NCI-H1436 treated with DMSO at 0.1 percent for 48 hours (cell line): ENCODE measurements around the gene XRCC5.
A peak's percentile ranks its signal among the peaks of the same experiment; 100 is the strongest.
"Not testable (repeated sequence)": the region's sequence is repeated elsewhere in the genome, so short reads cannot be mapped to it uniquely, and the experiment has no call there.

Experiments used
- DNase-seq: peaks from one replicate; lab custom pipeline; 2025; lab: John Stamatoyannopoulos, UW

XRCC5 gene

DNA sequence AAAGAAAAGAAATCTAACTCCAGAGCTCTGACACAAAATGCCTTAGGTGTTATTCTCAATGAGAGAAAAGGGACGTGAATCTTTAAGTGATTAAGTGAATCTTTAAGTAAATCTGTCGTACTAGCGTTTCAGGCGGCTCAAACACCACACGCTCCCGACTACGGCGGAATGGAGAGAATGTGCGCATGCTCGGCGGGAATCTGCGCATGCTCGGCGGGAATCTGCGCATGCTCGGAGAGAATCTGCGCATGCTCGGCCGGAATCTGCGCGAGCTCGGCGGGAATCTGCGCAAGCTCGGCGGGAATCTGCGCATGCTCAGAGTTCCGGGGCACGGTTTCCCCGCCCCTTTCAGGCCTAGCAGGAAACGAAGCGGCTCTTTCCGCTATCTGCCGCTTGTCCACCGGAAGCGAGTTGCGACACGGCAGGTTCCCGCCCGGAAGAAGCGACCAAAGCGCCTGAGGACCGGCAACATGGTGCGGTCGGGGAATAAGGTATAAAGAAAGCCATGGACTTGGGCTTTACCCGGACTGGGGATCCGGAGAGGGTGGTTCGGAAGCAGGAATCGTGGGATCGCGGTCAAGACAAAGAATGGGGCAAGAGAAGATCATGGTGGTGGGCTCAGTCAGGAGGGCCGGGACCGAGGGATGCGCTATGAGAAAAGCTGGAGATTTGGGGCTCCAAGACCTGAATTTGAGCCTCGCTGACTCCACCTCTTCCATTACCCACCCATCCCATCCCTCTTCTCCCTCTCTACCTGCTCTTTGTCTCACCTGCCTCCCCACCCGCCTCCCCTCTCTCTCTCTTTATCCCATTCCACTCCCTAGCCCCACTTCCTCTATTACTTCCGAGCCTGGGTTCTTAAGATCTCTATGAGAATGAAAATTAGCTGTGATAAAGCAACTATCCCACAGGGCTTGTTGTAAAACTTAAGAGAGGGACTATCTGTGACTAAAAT lies at the start of gene XRCC5:
XRCC5 (plus strand) TSS at position 382 of the 955 bp plus-strand sequence; CDS start at position 471, 89 bp downstream.
- peak; percentile 87 for DNase-seq

DNA sequence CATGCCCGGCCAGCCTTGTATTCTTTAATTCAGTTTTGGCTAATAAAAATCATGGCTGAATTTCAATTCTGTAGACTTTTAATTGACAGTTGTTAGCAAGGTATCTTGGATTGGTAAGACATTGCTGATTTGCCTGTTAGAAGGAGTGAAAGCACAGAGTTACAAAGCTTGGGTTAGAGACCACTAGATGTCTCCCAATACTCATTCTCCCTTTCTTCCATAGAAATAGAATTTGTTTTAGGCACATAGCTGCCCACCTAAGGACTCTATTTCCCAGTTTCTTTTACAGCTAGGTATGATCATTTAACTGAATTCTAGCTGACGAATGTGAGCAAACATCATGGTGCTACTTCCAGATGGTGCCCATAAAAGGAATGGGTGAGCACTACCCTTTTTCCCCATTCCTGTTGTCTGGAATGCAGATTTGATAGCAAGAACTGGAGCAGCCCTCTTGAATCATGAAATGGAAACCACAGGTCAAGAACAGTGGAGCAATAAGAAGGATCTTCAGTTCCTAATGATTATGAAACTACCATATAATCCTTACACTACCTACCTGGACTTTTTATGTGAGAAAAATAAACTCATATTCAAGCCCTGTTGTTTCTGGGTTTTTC lies 45.0 kb upstream of the XRCC5 start:
- DNase-seq, result no peak

DNA sequence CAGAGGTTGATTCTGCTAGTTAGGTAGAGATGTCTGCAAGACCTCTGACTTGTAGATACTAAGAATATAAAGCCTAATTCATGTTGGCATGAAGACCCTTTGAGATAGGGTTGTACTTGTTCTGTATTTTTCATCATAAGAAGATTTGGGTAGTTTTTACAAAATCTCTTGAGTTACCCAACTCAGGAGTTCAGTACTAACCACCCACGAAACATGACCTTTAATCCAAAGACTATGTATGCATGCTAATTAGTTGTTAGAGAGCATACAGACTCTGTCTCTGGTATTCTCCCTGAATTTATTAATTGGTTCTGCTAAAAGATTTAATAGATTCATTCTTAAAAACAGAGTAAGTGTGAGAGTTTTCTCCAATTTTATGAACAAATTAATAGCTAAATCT lies 44.5 kb upstream of the XRCC5 start:
- no peak for DNase-seq

DNA sequence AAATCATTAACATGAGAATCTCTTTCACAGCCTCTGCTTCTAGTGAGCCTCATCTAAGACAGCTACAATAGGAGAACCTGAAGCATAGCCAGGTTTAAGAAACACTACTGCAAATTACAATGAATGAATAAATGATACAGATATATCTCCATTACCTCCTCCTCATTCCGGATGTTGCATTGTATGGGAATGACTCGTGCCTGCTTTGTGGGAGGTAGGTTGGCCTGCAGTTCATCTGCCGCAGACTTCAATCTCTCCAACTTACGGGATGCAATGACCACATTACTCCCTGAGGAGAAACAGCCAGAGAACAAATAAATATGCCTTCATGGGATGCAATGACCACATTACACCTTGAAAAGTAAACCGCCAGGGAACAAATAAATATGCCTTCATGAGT lies 42.9 kb upstream of the XRCC5 start:
- DNase-seq, result no peak

DNA sequence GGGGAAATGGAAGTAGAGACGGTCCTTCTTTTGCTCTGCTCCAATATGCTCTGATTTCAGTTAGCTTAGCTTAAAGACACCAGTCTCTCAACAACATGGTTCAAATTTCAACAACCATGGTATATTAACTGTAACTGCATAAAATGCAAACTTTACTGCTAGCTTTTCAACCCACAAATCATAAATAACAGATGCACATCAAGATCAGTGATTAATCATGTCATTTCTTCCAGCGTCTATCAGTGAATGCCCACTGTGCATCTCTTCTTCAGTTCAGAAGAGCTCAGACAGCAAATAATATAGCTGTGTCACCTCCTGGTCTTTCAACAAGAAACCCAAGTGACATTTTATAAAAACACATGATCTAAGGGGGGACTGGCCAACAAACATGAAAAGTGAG lies 40.1 kb upstream of the XRCC5 start:
- DNase-seq, result no peak

DNA sequence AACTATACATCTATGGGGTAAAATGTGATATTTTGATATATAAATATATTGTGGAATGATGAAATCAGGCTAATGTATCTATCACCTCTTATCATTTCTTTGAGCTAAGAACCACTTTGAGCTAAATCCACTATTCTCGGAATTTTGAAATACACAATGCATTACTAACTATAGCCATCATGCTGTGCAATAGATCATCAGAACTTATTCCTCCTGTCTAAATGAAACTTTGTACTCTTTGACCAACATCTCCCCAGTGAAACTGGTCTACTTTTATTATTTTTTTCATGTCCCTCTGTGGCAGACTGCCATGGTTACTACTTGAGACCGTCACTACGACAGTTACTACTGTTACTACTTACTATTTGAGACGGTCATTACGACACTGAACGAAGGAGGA lies 39.0 kb upstream of the XRCC5 start:
- no peak for DNase-seq

DNA sequence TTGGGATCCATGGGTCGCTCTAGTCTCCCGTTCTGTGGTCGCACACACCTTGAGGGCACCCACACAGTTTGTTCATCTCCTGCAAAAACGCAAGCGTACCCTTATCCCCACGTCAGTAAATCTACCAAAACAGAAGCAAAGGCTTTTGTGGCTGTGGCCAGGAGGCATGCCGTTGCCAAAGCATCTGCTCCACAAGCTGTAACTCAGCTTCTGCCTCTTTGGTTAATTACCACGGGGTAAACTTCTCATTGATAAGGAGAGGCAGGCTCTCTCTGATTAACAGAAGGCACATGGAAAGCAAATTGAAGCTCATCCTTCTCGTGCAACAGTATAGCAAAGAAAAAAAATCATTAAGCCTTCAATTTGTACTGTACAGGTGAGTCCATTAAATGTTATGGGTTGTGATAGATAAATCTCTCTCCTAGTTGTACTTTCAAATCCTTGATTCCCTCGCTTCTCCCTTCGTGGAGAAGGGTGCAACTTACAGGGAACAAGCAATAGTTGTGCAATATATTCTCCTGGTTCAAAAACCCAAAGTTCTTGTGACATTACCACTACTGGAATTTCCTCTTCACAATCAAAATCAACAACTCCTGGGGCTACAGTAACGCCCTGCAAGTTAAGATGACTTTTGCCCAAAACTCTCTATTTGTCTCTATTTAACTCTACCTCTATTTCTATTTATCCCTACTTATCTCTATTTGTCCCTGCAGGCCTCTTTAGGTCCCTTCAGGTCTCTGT lies 37.9 kb upstream of the XRCC5 start:
- DNase-seq, result no peak

DNA sequence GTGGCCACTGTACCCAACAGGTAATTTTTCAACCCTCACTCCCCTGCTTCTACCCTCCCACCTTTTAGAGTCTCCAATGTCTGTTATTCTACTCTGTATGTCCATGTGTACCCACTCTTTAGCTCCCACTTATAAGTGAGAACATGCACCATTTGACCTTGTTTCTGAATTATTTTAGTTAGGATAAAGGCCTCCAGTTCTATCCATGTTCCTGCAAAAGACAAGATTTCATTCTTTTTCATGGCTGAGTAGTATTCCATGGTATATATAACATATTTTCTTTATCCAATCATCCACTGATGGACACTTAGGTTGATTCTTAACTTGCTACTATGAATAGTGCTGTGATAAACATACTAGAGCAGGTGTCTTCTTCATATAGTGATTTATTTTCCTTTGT lies 36.7 kb upstream of the XRCC5 start:
- no peak for DNase-seq

DNA sequence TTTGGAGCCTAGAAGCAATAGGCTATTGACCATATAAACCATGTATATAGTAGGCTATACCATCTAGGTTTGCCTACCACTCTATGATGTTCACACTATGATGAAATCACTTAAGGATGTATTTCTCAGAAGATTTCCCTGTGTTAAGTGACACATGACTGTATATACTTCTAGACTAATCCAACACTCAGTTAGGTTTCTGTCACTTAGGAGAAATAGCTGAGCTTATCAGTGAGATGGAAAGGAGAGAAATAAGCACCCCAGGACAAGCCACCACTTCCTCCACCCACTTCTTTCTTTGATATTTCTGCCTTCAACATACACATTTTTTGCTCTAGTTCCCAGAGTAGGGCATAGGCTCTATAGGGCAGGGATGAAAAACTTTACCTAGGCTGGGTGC lies 35.4 kb upstream of the XRCC5 start:
- DNase-seq, result no peak

DNA sequence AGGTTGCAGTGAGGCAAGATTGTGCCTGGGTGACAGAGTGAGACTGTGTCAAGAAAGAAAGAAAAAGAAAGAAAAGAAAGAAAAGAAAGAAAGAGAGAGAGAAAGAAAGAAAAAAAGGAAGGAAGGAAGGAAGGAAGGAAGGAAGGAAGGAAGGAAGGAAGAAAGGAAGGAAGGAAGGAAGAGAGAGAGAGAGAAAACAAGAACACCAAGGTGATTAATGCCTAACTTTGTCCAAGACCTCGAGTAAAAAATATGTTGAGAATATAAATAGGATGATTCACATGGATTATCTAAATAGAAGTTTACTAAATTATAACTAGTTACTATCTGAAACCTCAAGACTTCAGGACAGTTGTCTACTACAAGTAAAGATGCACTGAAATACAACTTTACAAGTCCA lies 34.8 kb upstream of the XRCC5 start:
- no peak for DNase-seq

DNA sequence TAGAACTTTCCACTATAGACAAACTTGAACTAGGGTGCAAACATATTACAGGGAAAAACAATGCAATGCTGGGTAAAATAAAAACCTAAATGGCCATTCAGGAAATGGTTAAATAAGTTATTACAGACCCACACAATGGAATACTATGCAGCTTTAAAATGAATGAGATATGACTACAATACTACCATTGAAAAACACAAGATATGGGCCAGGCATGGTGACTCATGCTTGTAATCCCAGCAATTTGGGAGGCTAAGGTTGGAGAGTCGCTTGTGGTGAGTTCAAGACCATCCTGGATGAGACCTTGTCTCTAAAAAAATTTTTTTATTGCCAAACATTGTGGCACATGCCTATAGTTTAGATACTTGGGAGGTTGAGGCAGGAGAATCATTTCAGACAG lies 34.4 kb upstream of the XRCC5 start:
- no peak for DNase-seq

DNA sequence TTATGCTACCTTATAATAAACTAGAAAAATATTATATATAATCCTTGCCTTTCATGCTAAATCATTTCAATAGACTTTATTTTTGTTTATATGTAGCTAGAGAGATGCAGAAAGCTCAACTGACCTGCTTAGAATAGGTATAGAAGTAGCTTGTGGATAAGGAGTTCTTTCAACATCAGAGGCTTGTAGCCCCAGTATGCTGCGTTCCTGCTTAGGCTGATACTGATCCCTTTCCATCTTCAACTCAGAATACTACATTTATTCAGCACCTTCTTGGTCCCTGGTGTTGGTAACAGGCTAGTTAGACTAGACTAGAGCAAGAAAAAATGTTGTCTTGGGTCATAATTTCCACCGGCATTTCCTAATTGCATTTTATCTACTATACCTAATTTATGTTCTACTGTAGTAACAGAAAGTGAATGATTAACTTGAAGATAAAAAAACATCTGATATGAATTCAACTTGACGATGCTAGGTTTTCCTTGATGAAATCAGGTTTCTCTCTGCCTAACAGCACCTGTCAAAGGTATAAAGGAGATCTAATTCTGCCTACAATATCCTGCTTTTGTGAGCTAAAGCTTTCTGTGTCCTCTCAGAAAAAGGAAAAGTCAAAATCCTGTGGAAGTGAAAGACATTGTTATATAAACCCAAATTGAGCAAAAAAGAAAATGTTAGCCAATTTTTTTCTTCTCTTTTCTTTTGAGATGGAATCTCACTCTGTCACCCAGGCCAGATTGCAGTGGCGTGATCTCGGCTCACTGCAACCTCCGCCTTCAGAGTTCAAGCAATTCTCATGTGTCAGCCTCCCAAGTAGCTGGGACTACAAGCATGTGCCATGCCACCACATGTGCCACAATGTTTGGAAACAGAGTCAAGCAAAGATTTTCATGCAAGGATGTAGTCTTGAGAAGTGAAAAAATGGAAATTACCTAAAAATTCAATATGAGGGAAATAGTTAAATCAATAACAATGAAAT lies 33.4 kb upstream of the XRCC5 start:
- no peak for DNase-seq

DNA sequence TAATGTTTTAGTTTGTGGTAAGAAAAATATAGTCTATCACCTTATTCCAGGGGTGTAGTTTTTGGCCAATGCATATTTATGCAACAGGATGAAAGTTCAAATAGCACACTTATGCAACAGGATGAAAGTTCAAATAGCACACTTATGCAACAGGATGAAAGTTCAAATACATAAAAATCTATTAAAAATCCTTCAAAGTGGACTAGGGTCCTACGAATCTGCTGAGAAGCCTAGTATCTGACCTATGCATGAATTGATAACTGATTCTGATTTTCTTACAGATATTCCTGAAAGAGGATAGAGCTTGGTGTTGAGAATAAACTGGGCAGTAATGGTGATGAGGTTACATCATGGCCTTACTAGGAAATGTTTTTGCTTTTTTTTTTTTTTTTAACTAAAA lies 30.4 kb upstream of the XRCC5 start:
- no peak for DNase-seq

DNA sequence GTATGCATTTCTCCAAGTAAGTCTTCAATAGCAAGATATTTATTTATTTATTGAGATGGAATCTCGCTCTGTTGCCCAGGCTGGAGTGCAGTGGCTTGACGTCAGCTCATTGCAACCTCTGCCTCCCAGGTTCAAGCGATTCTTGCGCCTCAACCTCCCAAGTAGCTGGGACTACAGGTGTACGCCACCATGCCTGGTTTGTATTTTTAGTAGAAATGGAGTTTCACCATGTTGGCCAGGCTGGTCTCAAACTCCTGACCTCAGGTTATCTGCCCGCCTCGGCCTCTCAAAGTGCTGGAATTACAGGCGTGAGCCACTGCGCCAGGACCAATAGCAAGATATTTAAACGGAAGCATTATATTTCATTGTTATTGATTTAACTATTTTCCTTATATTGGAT lies 29.1 kb upstream of the XRCC5 start:
- DNase-seq, result not testable (repeated sequence)

DNA sequence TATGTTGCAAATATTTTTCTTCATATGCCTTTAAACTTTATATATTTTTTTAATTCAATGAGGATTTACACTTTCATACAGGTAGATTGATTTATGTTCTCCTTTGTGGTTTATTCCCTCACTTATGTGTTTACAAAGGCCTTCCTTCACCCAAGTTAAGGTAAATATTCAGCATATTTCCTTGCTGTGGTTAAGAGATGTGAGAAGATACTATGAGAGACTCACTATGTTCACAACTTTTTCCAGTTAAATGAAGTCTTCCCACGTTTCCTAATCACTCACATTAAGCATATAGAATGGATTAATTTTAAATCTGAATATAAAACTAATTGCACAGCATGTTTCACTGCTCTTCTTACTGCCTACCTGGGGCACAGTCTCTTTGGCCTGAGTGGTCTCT lies 28.1 kb upstream of the XRCC5 start:
- no peak for DNase-seq

DNA sequence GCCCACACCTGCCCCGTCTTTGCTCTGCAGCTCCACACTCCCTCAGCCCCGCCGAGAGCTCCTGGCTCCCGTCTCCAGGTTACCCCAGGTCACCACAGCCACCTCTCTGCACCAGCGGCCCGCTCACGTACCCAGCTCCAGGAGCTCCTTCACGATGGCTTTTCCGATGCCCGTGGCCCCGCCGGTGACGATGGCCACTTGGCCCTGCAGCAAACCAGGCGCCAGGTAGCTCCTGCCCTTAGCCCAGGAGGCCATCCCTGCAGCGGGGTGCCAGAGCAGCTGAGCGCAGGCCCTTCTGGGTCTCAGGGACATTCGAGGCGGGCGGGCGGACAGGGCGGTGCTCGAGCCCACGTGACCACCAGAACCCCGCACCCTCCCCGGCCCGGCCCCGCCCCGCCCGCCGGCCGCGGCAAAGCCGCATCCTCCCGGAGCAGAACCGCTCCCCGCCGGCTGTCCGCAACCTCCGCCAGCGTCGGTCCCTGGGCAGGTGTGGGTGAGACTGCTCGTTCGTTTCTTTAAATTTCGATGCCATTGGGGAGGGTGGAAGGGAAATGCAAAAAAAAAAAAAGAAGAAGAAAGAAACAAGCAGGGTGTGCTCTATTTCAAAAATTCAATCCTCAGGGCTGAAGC lies 27.5 kb upstream of the XRCC5 start, which contains the start of the genes PECR and TMEM169:
PECR (minus strand) TSS at position 323 of the 630 bp plus-strand sequence; CDS start at position 255, 68 bp downstream.
TMEM169 (plus strand) TSS at position 433 of the 630 bp plus-strand sequence. CDS start 14,045 bp downstream, outside the sequence.
- DNase-seq, result peak; percentile 23

DNA sequence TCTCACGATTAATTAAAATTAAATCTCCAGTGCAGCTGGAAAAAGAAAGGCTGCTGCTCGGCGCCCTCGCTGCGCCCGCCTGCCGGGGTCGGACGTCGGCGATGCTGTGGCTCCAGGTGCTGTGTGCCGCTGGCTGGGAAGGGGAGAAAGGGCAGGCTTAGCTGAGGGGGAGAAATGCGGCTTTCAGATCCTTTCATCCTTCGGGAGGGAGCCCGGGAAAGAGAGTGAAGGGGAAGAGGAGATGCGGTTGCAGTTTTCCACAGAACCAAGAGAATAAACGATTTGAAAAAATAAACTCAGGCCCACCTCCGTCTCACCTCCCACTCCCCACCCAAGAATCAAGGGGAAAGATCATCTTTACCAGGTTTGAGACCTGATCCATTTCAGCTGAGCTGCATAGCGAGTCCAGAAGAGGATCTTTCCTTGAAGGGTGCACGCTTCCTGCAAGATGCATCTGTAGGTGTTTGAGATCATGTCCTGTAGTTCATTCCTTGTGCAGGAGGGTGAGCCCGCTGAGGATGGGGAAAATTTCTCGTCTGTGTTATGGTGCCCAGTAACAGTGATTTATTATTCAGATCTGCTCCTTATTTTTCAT lies 26.9 kb upstream of the XRCC5 start:
- DNase-seq, result no peak

DNA sequence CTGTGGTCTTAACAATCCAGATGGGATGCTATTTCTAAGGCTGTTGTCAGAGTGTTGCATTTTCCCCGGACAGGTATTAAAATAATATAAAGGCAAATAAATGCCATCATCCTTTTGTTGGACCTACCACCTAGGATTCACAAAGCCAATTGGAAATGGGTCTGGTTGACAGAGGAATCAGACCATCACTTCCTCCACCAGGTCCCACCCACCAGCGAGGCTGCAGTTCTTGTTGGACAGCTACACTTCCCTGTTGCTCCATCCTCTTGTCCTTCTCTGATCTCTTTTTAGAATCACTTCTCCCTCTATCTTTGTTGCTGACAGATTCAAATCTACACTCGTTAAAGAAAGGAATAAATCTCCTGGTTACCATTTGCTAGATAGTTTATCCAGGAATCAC lies 26.3 kb upstream of the XRCC5 start:
- no peak for DNase-seq

DNA sequence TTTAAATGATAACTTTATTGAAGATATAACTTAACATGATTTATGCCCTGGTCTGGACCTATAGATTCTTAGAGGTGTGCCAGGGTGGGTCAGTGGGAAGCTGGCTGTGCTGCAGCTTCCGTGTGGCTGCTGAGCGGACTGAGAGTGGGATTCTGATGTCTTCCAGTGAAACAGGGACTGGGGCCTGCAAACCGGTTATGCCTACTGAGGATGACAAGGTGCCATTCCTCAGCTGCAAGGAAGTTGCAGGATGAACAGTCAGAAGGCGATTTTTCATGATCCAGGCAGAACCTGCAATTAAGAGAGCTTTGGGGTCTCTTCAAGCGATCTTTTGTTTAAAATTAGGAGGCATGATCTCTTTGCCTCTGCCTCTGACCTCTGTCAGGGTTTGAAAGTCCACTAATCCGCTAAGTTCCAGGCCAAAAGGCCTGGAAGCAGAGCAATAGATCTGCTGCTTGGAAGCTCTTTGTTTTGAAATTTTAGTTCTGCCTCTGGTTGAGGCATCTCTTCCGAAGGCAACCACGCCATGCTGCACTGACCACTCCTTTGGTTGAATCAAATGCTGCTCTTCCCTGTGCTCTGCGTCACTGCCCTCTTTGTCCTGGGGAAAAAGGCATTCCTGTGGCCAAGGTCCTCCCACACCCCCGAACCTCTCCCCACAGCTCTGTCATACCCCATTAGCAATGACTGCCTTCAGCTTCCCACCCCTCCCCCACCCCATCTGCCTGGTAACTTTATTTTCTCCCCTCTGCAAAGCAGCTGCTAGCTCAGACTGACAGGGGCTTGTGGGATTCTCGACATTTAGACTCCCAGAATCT lies 25.5 kb upstream of the XRCC5 start:
- DNase-seq, result no peak

DNA sequence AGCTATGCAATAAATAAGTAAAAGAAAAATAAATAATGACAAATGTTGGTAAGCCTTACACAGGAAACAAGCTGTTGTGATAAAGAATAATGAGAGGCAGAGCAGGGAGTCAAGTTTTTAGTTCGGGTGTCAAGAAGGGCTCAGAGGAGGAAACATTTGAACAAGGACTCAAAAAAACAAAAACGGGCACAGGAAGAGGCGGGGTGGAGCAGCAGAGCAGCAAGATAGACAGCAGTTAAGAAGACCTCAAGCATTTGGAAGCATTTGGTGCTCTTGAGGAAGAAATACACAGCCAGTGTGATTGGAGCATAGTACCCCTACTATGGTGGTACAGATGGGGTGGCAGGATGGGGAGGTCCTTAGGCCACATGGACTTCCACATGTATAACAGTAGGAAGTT lies 24.6 kb upstream of the XRCC5 start:
- no peak for DNase-seq
